ENCODE data around the gene STK40.

STK40 gene

GRCh38 chr1:36306902-36307456 is 78.7 kb downstream of the STK40 start:
- DNase-seq: peak; percentile 86 to 94

- DNase-seq: peak; percentile 50 to 53
Measured at GRCh38 chr1:36306210-36306901, 79.4 kb downstream of the STK40 start, which contains the start of gene SH3D21. Gene SH3D21 (plus strand): TSS chr1:36306368. CDS start chr1:36306421, 53 bp downstream.

GRCh38 chr1:36305915-36306209 is 79.9 kb downstream of the STK40 start:
- DNase-seq: no peak

- DNase-seq: no peak
Measured at GRCh38 chr1:36304970-36305914, 80.5 kb downstream of the STK40 start.

- peak; percentile 53 to 68 for DNase-seq
Measured at GRCh38 chr1:36304521-36304920, 81.2 kb downstream of the STK40 start.

DNA sequence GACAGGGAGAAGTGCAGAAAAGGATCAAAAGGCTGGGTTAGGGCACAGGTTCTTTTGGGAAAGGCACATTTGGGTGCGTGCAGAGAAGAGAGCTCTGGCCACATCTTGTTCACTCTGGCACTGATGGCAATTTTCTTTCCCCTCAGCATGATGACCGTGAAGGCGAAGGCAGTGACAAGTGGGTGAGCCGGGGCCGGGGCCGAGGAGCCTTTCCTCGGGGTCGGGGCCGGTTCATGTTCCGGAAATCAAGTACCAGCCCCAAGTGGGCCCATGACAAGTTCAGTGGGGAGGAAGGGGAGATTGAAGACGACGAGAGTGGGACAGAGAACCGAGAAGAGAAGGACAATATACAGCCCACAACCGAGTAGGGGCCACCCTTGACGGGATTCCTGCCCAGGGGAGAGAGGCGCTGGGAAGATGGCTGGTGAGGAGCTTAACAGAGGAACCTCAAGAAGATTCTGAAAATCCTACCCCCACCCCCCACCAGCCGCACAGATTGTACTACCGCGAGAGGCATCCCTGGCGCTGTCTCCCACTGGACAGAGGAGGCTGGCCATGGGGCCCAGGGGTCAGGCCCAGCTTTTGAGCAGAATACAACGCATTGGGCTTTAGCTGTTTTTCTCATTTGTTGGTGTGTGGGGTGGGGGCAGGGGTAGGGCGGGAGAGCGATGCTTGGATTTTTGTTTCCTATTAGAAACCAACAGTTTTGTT is 81.9 kb downstream of the STK40 start:
- DNase-seq: no peak

DNA sequence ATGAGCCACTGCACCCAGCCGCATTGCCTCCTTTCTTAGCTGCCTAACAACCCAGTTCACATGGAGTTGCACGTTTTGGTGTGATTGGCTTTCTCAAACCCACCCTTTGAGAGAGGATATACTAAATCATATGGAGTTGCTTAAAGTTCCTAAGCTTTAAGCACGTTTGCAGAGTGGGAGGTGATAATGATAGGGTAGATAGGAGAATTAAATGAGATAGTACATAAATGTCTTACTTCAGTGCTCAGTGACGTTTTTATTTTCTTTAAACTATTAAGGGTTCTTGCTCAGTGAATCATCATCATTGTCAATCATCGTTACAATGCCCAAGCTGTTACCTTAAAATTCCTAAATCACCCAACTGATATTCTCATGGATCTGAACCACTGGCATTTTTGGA is 82.5 kb downstream of the STK40 start:
- DNase-seq: no peak

GRCh38 chr1:36301220-36301619 is 84.5 kb downstream of the STK40 start:
- no peak for DNase-seq

DNA sequence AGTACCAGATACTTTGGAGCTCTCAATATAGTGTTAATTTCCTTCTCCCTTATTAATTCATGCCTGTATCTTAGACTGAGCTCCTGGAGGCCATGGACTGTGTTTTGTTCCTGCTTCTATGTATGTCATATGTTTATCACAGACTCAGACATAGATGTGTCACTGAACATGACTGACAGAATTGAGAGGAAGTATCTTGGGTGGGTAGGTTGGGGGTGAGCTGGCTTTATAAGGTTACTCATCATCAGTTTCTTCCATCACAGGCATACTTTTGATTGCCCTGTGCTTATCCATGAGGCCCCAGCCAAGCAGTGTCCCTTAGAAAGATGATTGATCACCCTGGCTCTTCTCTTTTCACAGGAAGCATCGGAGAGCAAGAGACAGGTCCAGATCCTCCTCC is 85.2 kb downstream of the STK40 start:
- no peak for DNase-seq

GRCh38 chr1:36298640-36299039 is 87.1 kb downstream of the STK40 start:
- no peak for DNase-seq

DNA sequence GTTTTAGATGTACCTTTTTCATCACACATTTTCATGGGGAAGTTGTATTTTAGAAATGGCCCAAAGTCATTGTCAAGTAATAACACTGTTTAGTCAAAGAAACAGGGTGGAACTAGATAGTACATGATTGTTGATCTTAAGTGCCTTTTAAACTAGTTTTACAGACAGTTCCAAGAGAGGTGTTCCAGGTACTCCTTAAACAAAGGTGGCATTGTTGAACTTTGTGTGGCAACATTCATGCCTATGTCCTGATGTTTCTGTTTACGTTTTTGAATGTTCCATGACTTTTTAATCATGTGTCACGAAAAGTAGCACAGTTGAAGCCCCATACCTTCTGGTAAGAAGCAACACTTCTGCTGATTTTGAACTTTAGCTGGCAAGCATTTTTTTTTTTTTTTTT is 88.7 kb downstream of the STK40 start:
- no peak for DNase-seq

GRCh38 chr1:36295390-36295789 is 90.3 kb downstream of the STK40 start:
- DNase-seq: no peak
